Spleen (tissue), 11 donors: ENCODE results near the gene SLC1A3. TPM values are rescaled to one million over a fixed set of nuclear protein-coding genes. Genes with fewer than 3 reads are reported as not detected.

Source experiments
- DNase-seq: peaks from one replicate; pipeline ENCODE4 v3.0.0-alpha.2; 2020
- H3K27ac ChIP-seq, 8 donors: fragments of 200-600 bp; sonication (generic) in 7 of 8; 1 replicate in 4 of 8; 2 replicates in 4 of 8; pipeline versions ENCODE4 v1.5.0 to v1.8.0; 2016 to 2021; ENCODE audit warnings: inconsistent platforms in 4 of 8, mild to moderate bottlenecking in 4 of 8, moderate library complexity in 1 of 8
- H3K27me3 ChIP-seq, 7 donors: fragments of 200-600 bp; sonication (generic) in 6 of 7; replicated peaks in 1 of 7; 1 replicate in 4 of 7; 2 replicates in 3 of 7; pipeline versions ENCODE4 v1.5.0 to v1.8.0; 2016 to 2021; ENCODE audit warnings: inconsistent platforms in 3 of 7, mild to moderate bottlenecking in 1 of 7
- H3K36me3 ChIP-seq, 6 donors: fragments of 200-600 bp; sonication (generic) in 5 of 6; 1 replicate in 4 of 6; 2 replicates in 2 of 6; pipeline versions ENCODE4 v1.5.0 to v1.8.0; 2016 to 2021; ENCODE audit warnings: inconsistent platforms in 2 of 6
- H3K4me1 ChIP-seq, 6 donors: fragments of 200-600 bp; sonication (generic) in 5 of 6; 1 replicate in 3 of 6; 2 replicates in 3 of 6; pipeline versions ENCODE4 v1.5.0 to v1.8.0; 2016 to 2021; ENCODE audit warnings: inconsistent platforms in 3 of 6
- H3K4me3 ChIP-seq, 8 donors: fragments of 200-600 bp; sonication (generic) in 7 of 8; 1 replicate in 4 of 8; 2 replicates in 4 of 8; pipeline versions ENCODE4 v1.5.0 to v1.8.0; 2016 to 2021; ENCODE audit warnings: inconsistent platforms in 4 of 8, mild to moderate bottlenecking in 4 of 8, moderate library complexity in 2 of 8
- H3K9me3 ChIP-seq, 8 donors: fragments of 200-600 bp; sonication (generic) in 7 of 8; 1 replicate in 4 of 8; 2 replicates in 4 of 8; pipeline versions ENCODE4 v1.5.0 to v1.8.0; 2016 to 2021; ENCODE audit warnings: inconsistent platforms in 4 of 8
- CTCF ChIP-seq, 11 experiments: fragments of 200-600 bp in 7 of 11; fragments of 450-650 bp in 4 of 11; sonication (generic) in 4 of 11; IDR thresholded peaks in 8 of 11; conservative IDR thresholded peaks in 3 of 11; 1 replicate in 7 of 11; 2 replicates in 4 of 11; pipeline versions ENCODE4 v1.4.0 to v1.8.0; 2016 to 2021; ENCODE audit warnings: antibody characterized with exemption in 11 of 11, inconsistent platforms in 4 of 11, mild to moderate bottlenecking in 1 of 11
- POLR2A ChIP-seq, 3 donors: fragments of 450-650 bp; IDR thresholded peaks; one replicate each; pipeline ENCODE4 v1.5.1; 2017; ENCODE audit warnings: antibody characterized with exemption in 3 of 3, mild to moderate bottlenecking in 1 of 3
- POLR2AphosphoS5 ChIP-seq, 3 donors: sonication (generic); formaldehyde crosslinking; IDR thresholded peaks; one replicate each; pipeline ENCODE4 v1.5.1; 2017; ENCODE audit warnings: antibody characterized with exemption in 3 of 3
- WGBS, 5 donors: extraction: QIAGEN DNeasy Blood & Tissue Kit in 3 of 5; methylation state at CpG; one replicate each; pipeline versions ENCODE4 v1.1.5 to v1.1.7; 2013 to 2018; 5-methylcytosine and 5-hydroxymethylcytosine counted together
- intact Hi-C: fragments of 100-400 bp; cut with DNase I; formaldehyde crosslinking; loops from one replicate; pipeline ENCODE4 v1.15.0; 2023; ENCODE audit warnings: low total_unique reads
- polyA plus RNA-seq, 3 donors: library from polyadenylated mRNA; stranded (reverse); fragments of 200-250 nt; gene quantifications; one replicate each; pipeline ENCODE4 v1.2.1, GENCODE V29; 2013
- total RNA-seq, 7 donors: library from RNA; depleted of rRNA in 3 of 7; stranded (reverse); fragments of >200 nt in 3 of 7; fragmentation: NEBNext Ultra II Directional in 4 of 7; extraction: Animal tissue kit (Norgen Biotek cat#: 25700) in 4 of 7; gene quantifications; one replicate each; pipeline versions ENCODE4 v1.1.0 to v1.2.1, GENCODE V29; 2016 to 2021
- donor health status: healthy with polysubstance abuse.
- donor health status: DM: no; HTN: no; CAD: no; lungs with moderate emphysema.
- donor health status: DM: no; HTN: no; CAD: no.
- donor health status: Bipolar disorder and iron deficiency.
- donor health status: healthy.
- donor health status: DM: no; HTN: no; CAD: no.
- donor health status: DM: yes; HTN: yes; CAD: no.

Gene SLC1A3
- total and polyA plus RNA-seq, 10 donors, result 1.5 to 54.7 (median 25.2) TPM

- 61 to 79% (median 69%) methylated on average over 5 of the region's 5 CpGs for WGBS, 5 donors
- no peak for DNase-seq
- H3K27ac ChIP-seq, result peak overlapping the region in 1 of 8 donors; percentile 16
- no peaks in the 10 kb centered on the region for H3K9me3 ChIP-seq
- intact Hi-C loops, result loop anchor here (10.0 kb wide), 1 partner anchor 277 kb away; no protein-coding TSS in a partner anchor
- no peak for TF ChIP-seq POLR2A (IDR thresholded peaks at IDR 0.05)
- TF ChIP-seq CTCF (IDR thresholded peaks at IDR 0.05 in 8 of 11, conservative IDR thresholded peaks at IDR 0.05 in 3 of 11), result no peak
- peaks cover 0 to 16% (median 5%) of the 10 kb centered on the region in 7 donors for H3K27me3 ChIP-seq
- H3K36me3 ChIP-seq, result no peaks in the 10 kb centered on the region
- H3K4me1 ChIP-seq, result peaks cover 5 to 51% (median 29%) of the 10 kb centered on the region in 6 donors
- no peak overlapping the region for H3K4me3 ChIP-seq
Measured at GRCh38 chr5:36691696-36692371, 85.4 kb downstream of the SLC1A3 start.

GRCh38 chr5:36692791-36693763, 86.7 kb downstream of the SLC1A3 start:
- 16 to 30% (median 19%) methylated on average over 23 to 44 of the region's 44 CpGs for WGBS, 5 donors
- peak overlapping the region in 1 of 8 donors; percentile 26 for H3K27ac ChIP-seq
- peaks cover 5 to 51% (median 29%) of the 10 kb centered on the region in 6 donors for H3K4me1 ChIP-seq
- H3K36me3 ChIP-seq, result no peaks in the 10 kb centered on the region
- H3K4me3 ChIP-seq, result peak overlapping the region in 4 of 8 donors; percentile 15 to 60 (median 26)
- TF ChIP-seq POLR2A (IDR thresholded peaks at IDR 0.05) (no peak), POLR2AphosphoS5 (IDR thresholded peaks at IDR 0.05) (peak in 2 of 3 donors; percentile 26 to 63), CTCF (IDR thresholded peaks at IDR 0.05 in 8 of 11, conservative IDR thresholded peaks at IDR 0.05 in 3 of 11) (peak; percentile 32 to 77 (median 65))
- peak; percentile 92 for DNase-seq
- no peaks in the 10 kb centered on the region for H3K9me3 ChIP-seq
- intact Hi-C loops, result loop anchor here (10.0 kb wide), 1 partner anchor 278 kb away; no protein-coding TSS in a partner anchor
- H3K27me3 ChIP-seq, result peaks cover 0 to 16% (median 5%) of the 10 kb centered on the region in 7 donors

- 82 to 93% (median 89%) methylated on average over 5 of the region's 5 CpGs for WGBS, 5 donors
Measured at GRCh38 chr5:36694351-36694750, 87.9 kb downstream of the SLC1A3 start.

More at GRCh38 chr5:36694351-36694750, 87.9 kb downstream of the SLC1A3 start:
- intact Hi-C loops, result loop anchor here (10.0 kb wide), 1 partner anchor 280 kb away; no protein-coding TSS in a partner anchor
- TF ChIP-seq POLR2A (IDR thresholded peaks at IDR 0.05), result no peak
- no peak for TF ChIP-seq CTCF (IDR thresholded peaks at IDR 0.05 in 8 of 11, conservative IDR thresholded peaks at IDR 0.05 in 3 of 11)
- TF ChIP-seq POLR2AphosphoS5 (IDR thresholded peaks at IDR 0.05), result no peak
- DNase-seq, result no peak
- no peaks in the 10 kb centered on the region for H3K36me3 ChIP-seq
- H3K9me3 ChIP-seq, result no peaks in the 10 kb centered on the region
- no peak overlapping the region for H3K4me3 ChIP-seq
- no peak overlapping the region for H3K27ac ChIP-seq
- peaks cover 0 to 13% (median 5%) of the 10 kb centered on the region in 7 donors for H3K27me3 ChIP-seq
- H3K4me1 ChIP-seq, result peaks cover 5 to 43% (median 24%) of the 10 kb centered on the region in 6 donors
